ENCODE measurements around the gene ADAMTS5. TPM values are rescaled to one million over a fixed set of nuclear protein-coding genes. Genes with fewer than 3 reads are reported as not detected.

The ADAMTS5 gene
- total RNA-seq, 4 donors from 2014 or later: 4.3 to 9.0 (median 7.4) TPM

DNA sequence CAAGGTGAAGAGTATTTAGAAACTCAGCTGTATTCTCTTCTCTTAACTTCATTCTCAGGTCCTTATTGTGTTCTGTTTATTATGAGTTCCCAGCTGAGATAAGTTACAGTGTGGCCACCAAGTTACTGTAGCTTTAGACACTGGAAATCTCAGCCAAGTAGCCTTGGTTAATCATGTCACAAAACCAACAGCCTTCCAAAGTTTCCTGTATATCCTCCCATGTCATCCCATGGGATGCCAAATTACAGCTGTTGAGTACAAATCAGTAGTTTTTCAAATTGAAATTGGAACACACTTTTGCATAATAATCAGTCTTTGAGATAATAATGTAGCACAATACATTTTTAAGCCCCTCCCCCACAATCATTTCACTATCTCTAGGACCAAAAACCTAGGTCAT lies 10.7 kb downstream of the ADAMTS5 start:
- Histone ChIP-seq H3K4me1 (peaks cover 5 to 11% of the 10 kb centered on the region in 2 donors), H3K27me3 (no peaks in the 10 kb centered on the region), H3K9me3 (no peaks in the 10 kb centered on the region), H3K36me3 (no peaks in the 10 kb centered on the region), H3K27ac (no peak overlapping the region), H3K4me3 (no peak overlapping the region)
- DNase-seq: no peak
- TF ChIP-seq, protein P1, sequence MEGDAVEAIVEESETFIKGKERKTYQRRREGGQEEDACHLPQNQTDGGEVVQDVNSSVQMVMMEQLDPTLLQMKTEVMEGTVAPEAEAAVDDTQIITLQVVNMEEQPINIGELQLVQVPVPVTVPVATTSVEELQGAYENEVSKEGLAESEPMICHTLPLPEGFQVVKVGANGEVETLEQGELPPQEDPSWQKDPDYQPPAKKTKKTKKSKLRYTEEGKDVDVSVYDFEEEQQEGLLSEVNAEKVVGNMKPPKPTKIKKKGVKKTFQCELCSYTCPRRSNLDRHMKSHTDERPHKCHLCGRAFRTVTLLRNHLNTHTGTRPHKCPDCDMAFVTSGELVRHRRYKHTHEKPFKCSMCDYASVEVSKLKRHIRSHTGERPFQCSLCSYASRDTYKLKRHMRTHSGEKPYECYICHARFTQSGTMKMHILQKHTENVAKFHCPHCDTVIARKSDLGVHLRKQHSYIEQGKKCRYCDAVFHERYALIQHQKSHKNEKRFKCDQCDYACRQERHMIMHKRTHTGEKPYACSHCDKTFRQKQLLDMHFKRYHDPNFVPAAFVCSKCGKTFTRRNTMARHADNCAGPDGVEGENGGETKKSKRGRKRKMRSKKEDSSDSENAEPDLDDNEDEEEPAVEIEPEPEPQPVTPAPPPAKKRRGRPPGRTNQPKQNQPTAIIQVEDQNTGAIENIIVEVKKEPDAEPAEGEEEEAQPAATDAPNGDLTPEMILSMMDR (IDR thresholded peaks at IDR 0.05 in 4 of 5, conservative IDR thresholded peaks at IDR 0.05 in 1 of 5): no peak
- TF ChIP-seq POLR2A (IDR thresholded peaks at IDR 0.05): no peak
- intact Hi-C loops (cut with DNase I; ENCODE audit: low total_unique reads): no loop called here
- no peak for ATAC-seq
- in situ Hi-C loops (cut with MboI; ENCODE audit: low sequenced_read_pairs in 4 of 4): no loop called here

DNA sequence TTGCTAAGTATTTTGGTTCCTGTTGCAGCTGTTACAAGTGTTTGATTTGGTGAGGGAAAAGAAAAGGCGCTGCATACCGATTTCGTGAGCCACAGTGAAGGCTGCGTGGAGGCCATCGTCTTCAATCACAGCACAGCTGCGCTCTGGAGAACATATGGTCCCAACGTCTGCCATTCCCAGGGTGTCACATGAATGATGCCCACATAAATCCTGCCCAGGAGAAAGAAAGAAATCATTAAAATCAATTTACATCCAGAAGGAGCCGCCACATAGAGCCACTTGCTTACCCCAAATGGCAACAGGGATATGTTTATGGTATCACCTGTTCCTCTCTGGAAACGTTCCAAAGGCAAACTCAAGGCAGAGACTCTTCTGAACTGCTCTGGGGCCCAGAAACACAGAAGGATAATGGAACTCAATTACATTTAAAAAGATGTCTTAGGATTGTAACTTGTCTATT lies 12.2 kb downstream of the ADAMTS5 start:
- H3K27ac ChIP-seq: peak overlapping the region in 2 of 4 donors; percentile 4 to 37

DNA sequence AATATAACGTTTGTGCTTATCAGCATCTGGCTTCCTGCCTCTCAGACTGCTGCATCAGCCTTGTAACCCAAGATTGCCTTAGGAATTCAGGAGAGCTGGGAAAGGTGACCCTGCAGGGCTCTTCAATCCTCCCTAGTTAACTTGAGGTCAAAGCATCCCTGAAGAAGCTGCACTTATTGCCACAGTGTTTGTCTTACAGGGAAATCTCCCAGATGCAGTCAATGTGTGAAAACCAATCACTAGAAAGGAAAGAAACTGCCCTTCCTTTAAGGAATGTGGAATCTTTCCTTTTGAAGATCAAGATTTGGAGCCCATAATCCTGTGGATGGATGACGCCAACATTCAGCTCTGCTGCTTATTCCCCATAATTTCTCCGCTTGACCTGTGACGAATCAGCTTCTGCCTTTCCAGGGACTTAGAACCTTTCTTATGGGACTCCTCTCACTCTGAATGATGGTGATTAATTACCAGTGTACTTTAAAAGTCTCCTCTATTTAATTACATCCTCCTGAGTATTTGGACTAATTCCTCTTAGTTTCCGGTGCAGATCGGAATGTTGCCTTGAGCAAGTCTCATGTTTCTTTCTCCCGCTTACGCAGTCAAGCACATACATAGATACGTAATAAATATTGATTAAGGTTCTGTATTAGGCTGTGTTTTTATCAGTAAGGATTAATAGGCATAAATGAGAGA lies 14.4 kb downstream of the ADAMTS5 start:
- Histone ChIP-seq H3K4me3 (no peak overlapping the region), H3K9me3 (no peaks in the 10 kb centered on the region), H3K36me3 (no peaks in the 10 kb centered on the region), H3K27me3 (no peaks in the 10 kb centered on the region), H3K4me1 (peaks cover 0 to 11% of the 10 kb centered on the region in 2 donors), H3K27ac (no peak overlapping the region)
- DNase-seq (no peak), ATAC-seq (no peak)
- in situ Hi-C loops (cut with MboI; ENCODE audit: low sequenced_read_pairs in 4 of 4) (no loop called here), intact Hi-C loops (cut with DNase I; ENCODE audit: low total_unique reads) (no loop called here)
- TF ChIP-seq, protein P1 (IDR thresholded peaks at IDR 0.05 in 4 of 5, conservative IDR thresholded peaks at IDR 0.05 in 1 of 5): no peak
- TF ChIP-seq POLR2A (IDR thresholded peaks at IDR 0.05): no peak

More for the DNA sequence above, 12.2 kb downstream of the ADAMTS5 start:
- Histone ChIP-seq H3K9me3 (no peaks in the 10 kb centered on the region), H3K4me3 (no peak overlapping the region), H3K27me3 (no peaks in the 10 kb centered on the region), H3K36me3 (no peaks in the 10 kb centered on the region), H3K4me1 (peaks cover 5 to 11% of the 10 kb centered on the region in 2 donors)
- no peak for TF ChIP-seq POLR2A (IDR thresholded peaks at IDR 0.05)
- TF ChIP-seq, protein P1 (IDR thresholded peaks at IDR 0.05 in 4 of 5, conservative IDR thresholded peaks at IDR 0.05 in 1 of 5): no peak
- in situ Hi-C loops (cut with MboI; ENCODE audit: low sequenced_read_pairs in 4 of 4): no loop called here
- DNase-seq: no peak
- ATAC-seq: no peak
- intact Hi-C loops (cut with DNase I; ENCODE audit: low total_unique reads): no loop called here

DNA sequence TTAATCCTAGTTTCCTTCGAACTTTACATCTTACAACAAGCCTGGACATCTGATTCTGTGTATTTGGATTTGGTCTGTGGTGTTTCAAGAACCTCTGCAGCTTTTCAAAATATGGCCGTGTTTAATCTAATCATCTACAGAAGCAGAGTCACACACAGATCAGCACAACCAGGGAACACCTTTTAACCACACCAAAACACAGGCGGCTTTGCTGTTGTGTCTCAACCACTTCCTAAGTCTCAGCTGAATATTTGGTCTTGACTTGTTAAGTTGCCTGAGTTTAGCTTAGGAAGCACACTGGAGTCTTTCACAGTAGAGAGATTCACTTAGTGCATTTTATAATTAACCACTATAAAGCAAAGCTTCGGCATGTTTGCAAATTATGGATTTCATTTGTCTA lies 17.1 kb downstream of the ADAMTS5 start:
- intact Hi-C loops (cut with DNase I; ENCODE audit: low total_unique reads): no loop called here
- peaks cover 14 to 15% of the 10 kb centered on the region in 2 donors for H3K4me1 ChIP-seq
- in situ Hi-C loops (cut with MboI; ENCODE audit: low sequenced_read_pairs in 4 of 4): no loop called here
- no peak for TF ChIP-seq POLR2A (IDR thresholded peaks at IDR 0.05)
- TF ChIP-seq, protein P1 (IDR thresholded peaks at IDR 0.05 in 4 of 5, conservative IDR thresholded peaks at IDR 0.05 in 1 of 5): no peak
- H3K36me3 ChIP-seq: no peaks in the 10 kb centered on the region
- H3K4me3 ChIP-seq: no peak overlapping the region
- no peaks in the 10 kb centered on the region for H3K27me3 ChIP-seq
- no peaks in the 10 kb centered on the region for H3K9me3 ChIP-seq
- ATAC-seq (no peak), DNase-seq (no peak)
- no peak overlapping the region for H3K27ac ChIP-seq
